HL-60 (cell line): ENCODE measurements around the gene TAS2R60.

Source experiments
- DNase-seq, 2 experiments: peaks; one replicate each; pipeline ENCODE4 v3.0.0-alpha.2; 2010 to 2020; ENCODE audit warnings: low read depth in 1 of 2, low spot score in 1 of 2
- H3K27ac ChIP-seq: fragments of 250-450 bp; sonication (Bioruptor Pico); replicated peaks from 2 replicates; pipeline ENCODE4 v1.5.1; 2020; ENCODE audit warnings: mild to moderate bottlenecking, moderate library complexity
- H3K27me3 ChIP-seq: fragments of 250-450 bp; sonication (Bioruptor Pico); 2 replicates; pipeline ENCODE4 v1.5.1; 2021; ENCODE audit warnings: mild to moderate bottlenecking, moderate library complexity; ENCODE audit not compliant: insufficient read depth, poor library complexity, severe bottlenecking
- H3K4me3 ChIP-seq: replicated peaks from 2 replicates; pipeline ENCODE4 v1.5.1; 2011; ENCODE audit warnings: mild to moderate bottlenecking, control low read depth, low read length; ENCODE audit not compliant: insufficient read depth
- GABPA ChIP-seq: IDR thresholded peaks from 2 replicates; pipeline ENCODE4 v1.6.1; 2012; ENCODE audit warnings: low read depth
- POLR2AphosphoS5 ChIP-seq: IDR thresholded peaks from 2 replicates; pipeline ENCODE4 v1.6.1; 2012; ENCODE audit warnings: low read depth
- SPI1 ChIP-seq: IDR thresholded peaks from 2 replicates; pipeline ENCODE4 v1.6.1; 2012; ENCODE audit warnings: low read depth, mild to moderate bottlenecking, borderline replicate concordance
- TF ChIP-seq, protein P1 (sequence below): IDR thresholded peaks from one replicate; pipeline ENCODE4 v1.5.1; 2011; ENCODE audit warnings: low read length, control low read depth, inconsistent platforms; ENCODE audit not compliant: insufficient read depth
- TF ChIP-seq, protein P2 (sequence below): IDR thresholded peaks from 2 replicates; pipeline ENCODE4 v1.6.1; 2012; ENCODE audit warnings: low read depth; ENCODE audit not compliant: insufficient replicate concordance

The TAS2R60 gene

GRCh38 chr7:143437578-143437977, 5.7 kb upstream of the TAS2R60 start:
- Histone ChIP-seq H3K27ac (no peak overlapping the region), H3K4me3 (no peak overlapping the region), H3K27me3 (no peaks in the 10 kb centered on the region)
- no peak for TF ChIP-seq GABPA
- TF ChIP-seq, protein P1, sequence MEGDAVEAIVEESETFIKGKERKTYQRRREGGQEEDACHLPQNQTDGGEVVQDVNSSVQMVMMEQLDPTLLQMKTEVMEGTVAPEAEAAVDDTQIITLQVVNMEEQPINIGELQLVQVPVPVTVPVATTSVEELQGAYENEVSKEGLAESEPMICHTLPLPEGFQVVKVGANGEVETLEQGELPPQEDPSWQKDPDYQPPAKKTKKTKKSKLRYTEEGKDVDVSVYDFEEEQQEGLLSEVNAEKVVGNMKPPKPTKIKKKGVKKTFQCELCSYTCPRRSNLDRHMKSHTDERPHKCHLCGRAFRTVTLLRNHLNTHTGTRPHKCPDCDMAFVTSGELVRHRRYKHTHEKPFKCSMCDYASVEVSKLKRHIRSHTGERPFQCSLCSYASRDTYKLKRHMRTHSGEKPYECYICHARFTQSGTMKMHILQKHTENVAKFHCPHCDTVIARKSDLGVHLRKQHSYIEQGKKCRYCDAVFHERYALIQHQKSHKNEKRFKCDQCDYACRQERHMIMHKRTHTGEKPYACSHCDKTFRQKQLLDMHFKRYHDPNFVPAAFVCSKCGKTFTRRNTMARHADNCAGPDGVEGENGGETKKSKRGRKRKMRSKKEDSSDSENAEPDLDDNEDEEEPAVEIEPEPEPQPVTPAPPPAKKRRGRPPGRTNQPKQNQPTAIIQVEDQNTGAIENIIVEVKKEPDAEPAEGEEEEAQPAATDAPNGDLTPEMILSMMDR = no peak
- TF ChIP-seq SPI1 = no peak
- TF ChIP-seq, protein P2, sequence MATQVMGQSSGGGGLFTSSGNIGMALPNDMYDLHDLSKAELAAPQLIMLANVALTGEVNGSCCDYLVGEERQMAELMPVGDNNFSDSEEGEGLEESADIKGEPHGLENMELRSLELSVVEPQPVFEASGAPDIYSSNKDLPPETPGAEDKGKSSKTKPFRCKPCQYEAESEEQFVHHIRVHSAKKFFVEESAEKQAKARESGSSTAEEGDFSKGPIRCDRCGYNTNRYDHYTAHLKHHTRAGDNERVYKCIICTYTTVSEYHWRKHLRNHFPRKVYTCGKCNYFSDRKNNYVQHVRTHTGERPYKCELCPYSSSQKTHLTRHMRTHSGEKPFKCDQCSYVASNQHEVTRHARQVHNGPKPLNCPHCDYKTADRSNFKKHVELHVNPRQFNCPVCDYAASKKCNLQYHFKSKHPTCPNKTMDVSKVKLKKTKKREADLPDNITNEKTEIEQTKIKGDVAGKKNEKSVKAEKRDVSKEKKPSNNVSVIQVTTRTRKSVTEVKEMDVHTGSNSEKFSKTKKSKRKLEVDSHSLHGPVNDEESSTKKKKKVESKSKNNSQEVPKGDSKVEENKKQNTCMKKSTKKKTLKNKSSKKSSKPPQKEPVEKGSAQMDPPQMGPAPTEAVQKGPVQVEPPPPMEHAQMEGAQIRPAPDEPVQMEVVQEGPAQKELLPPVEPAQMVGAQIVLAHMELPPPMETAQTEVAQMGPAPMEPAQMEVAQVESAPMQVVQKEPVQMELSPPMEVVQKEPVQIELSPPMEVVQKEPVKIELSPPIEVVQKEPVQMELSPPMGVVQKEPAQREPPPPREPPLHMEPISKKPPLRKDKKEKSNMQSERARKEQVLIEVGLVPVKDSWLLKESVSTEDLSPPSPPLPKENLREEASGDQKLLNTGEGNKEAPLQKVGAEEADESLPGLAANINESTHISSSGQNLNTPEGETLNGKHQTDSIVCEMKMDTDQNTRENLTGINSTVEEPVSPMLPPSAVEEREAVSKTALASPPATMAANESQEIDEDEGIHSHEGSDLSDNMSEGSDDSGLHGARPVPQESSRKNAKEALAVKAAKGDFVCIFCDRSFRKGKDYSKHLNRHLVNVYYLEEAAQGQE = no peak
- no peak for TF ChIP-seq POLR2AphosphoS5
- no peak for DNase-seq

- TF ChIP-seq, protein P2 = no peak
- no peak for TF ChIP-seq POLR2AphosphoS5
- TF ChIP-seq SPI1 = no peak
- H3K27me3 ChIP-seq = no peaks in the 10 kb centered on the region
- H3K27ac ChIP-seq = no peak overlapping the region
- DNase-seq = no peak
- no peak overlapping the region for H3K4me3 ChIP-seq
These were observed 3.4 kb upstream of the TAS2R60 start for GRCh38 chr7:143439866-143440265.

GRCh38 chr7:143444063-143444782, 970 bp downstream of the TAS2R60 start:
- Histone ChIP-seq H3K27me3 (peaks cover 6% of the 10 kb centered on the region), H3K27ac (no peak overlapping the region), H3K4me3 (no peak overlapping the region)
- TF ChIP-seq SPI1 (no peak), GABPA (no peak), POLR2AphosphoS5 (no peak)
- TF ChIP-seq, protein P2 = no peak
- TF ChIP-seq, protein P1 = no peak
- DNase-seq = no peak
